ENCODE results near the gene PTPN11.
"Not testable (repeated sequence)": the region's sequence is repeated elsewhere in the genome, so short reads cannot be mapped to it uniquely, and the experiment has no call there.

The PTPN11 gene

DNA sequence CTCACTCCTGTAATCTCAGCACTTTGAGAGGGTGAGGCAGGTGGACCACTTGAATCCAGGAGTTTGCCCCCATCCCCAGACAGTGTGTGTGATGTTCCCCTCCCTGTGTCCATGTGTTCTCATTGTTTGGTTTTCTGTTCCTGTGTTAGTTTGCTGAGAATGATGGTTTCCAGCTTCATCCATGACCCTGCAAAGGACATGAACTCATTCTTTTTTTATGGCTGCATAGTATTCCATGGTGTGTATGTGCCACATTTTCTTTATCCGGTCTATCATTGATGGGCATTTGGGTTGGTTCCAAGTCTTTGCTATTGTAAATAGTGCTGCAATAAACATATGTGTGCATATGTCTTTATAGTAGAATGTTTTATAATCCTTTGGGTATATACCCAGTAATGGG is 38.4 kb downstream of the PTPN11 start:
- not testable (repeated sequence) for DNase-seq

GRCh38 chr12:112458330-112458729 is 39.6 kb downstream of the PTPN11 start:
- DNase-seq, result no peak

GRCh38 chr12:112458751-112459150 is 40.0 kb downstream of the PTPN11 start:
- no peak for DNase-seq

DNA sequence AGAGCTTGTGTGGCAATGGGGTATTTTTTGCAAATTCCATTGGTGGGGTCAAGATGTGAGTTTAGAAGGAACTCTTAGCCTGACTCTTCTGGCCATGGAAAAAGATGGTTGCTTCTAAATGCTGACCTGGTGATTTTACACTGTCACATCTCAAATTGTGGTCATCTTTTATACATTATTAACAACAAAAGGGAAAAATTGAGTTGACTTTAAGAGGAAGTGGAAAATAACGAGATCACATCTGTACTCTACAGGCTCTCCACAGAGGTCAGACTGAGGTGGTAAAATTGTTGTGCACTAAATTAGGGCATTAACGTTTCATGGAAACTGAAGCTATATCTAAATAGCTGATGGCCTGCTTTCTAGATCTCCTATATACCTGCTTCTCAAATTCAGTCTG is 44.7 kb downstream of the PTPN11 start:
- DNase-seq, result no peak

- DNase-seq, result no peak
These were observed 45.9 kb downstream of the PTPN11 start for GRCh38 chr12:112464605-112465004.

DNA sequence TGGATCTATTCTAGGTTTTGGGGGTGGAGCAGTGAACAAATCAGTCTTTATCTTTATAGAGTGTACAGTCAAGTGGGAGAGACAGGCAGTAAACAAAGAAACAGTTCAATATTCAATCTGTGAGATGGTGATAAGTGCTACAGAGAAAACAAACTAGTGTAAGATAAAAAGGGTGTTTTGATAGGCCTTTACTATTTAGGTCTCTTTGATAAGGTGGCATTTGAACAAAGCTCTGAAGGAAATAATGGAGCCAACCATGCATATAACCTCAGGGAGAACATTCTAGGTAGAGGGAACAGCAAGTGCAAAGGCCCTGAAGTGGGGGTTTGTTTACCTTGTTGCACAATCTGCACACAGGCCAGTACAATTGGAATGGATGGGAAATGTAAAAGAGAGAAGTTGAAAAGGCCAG is 47.3 kb downstream of the PTPN11 start:
- DNase-seq, result no peak

- no peak for DNase-seq
These were observed 48.1 kb downstream of the PTPN11 start for GRCh38 chr12:112466835-112467234.

DNA sequence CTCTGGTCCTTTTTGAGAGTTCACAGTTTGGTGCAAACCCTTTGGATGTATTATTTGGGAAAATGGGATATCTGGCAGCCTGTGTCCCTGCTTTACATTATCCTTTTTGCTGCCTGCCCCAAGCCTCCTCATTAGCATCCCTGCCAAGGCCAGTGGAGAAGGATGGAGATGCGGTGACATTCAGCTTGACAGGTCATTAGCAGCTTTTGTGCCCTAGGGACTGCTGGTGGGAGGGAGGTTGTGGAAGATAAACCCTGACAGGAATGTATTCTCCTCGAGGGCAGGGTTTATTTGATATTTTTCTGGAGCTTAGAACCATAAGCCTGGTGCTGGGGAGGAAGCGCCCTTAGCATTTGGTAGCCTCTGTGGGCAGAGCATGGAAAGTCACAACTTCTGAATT is 49.3 kb downstream of the PTPN11 start:
- DNase-seq, result peak; percentile 59

GRCh38 chr12:112473056-112473455 is 54.3 kb downstream of the PTPN11 start:
- no peak for DNase-seq

- DNase-seq, result no peak
These were observed 60.7 kb downstream of the PTPN11 start for GRCh38 chr12:112479413-112479812.

DNA sequence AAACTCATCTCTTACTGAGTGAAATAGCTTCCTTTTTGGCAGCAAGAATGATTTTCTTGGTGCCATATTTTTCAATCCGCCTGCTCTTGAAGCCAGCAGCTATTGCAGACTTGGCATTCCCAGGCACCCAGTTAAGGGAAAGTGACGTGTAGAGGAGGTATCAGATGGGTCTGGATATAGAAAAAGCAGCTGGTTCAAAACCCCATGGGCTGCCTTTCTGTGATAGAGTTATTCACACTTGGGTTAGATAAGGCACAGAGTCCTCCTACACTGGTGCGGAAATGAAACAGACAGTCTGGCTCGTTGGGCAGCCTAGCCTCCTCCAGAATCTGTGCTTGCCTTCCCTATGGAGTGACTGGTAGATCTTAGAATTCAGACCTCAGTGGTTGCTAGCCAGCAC is 62.2 kb downstream of the PTPN11 start:
- no peak for DNase-seq

DNA sequence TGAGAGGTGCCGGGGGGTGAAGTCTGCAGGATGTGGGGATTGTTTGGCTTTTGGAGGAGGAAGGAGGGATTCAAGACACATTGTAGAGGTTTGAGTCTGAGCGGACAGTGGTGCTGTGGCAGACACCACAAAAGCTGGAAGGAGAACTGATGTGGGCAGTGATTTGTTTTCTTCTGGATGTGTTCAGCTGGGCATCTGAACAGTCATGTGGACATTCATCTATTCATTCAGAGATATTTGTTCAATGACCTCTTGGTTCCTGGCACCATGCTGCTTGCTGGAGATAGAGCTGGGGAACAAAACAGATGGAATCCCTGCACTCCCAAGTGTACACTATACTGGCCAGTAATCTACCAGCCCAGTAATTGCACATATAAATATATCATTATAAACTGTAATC is 64.0 kb downstream of the PTPN11 start:
- no peak for DNase-seq

DNA sequence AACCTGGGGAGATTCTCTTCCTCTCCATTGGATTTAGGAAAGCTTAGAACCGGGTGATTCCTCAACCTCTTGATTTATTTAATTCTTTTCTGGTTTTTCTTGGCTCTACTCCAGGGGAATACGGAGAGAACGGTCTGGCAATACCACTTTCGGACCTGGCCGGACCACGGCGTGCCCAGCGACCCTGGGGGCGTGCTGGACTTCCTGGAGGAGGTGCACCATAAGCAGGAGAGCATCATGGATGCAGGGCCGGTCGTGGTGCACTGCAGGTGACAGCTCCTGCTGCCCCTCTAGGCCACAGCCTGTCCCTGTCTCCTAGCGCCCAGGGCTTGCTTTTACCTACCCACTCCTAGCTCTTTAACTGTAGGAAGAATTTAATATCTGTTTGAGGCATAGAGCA is 67.6 kb downstream of the PTPN11 start:
- no peak for DNase-seq

- DNase-seq, result no peak
These were observed 69.6 kb downstream of the PTPN11 start for GRCh38 chr12:112488257-112488876.

- peak; percentile 3 for DNase-seq
These were observed 70.7 kb downstream of the PTPN11 start for GRCh38 chr12:112489456-112489855.

DNA sequence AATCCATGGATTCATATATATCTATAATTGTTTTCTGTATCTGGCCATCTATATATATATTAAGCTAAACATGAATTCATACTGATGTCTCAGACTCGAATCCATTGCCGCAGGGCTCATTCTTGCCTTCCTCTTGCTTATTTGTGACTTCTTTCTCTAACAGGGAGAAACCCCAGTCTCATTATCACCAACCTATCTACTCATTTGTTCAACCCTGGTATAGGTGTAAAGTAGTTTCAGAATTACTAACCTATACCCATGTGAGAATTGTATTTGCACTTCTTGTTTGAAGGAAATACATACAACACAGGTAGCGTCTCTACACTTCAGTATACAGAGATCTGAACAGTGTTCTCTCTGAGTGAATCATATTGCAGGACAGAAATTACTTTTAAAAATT is 77.7 kb downstream of the PTPN11 start:
- no peak for DNase-seq

DNA sequence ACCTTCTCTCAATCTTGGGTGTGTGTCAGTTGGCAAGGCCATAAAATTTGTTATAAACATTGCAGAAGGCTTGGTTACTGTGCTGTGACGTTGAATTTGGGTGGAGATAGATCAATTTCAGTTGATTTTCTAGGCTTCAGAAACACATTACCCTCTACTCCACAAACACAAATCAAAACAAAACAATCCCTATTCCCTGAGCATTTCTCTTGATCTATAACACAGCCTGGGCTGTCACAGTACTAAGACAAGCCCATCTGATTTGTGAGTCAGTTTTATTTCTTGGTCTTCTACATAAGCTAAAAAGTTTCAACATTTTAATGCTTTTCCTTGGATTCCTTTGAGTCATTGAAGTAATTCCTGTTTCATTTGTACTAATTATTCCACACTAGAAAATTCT is 79.8 kb downstream of the PTPN11 start:
- no peak for DNase-seq

DNA sequence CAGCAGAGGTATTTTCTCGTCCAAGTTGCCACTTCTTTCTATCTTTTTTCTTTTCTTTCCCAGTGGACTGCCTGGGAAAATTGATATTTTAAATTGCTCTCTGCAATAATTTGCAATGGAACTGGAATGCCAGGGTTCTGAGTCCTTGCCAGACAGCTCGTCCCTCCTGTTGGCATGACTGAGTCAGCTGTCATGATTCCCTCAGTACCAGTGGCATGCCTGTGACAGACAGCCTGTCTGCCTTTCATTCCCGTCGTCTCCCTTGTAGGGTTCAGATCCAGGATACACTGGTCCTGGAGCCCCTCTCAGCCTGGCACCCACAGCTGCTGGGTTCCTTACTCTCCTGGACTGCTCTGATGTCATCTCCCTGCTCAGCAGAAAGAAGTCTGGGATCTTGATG is 84.8 kb downstream of the PTPN11 start:
- no peak for DNase-seq

DNA sequence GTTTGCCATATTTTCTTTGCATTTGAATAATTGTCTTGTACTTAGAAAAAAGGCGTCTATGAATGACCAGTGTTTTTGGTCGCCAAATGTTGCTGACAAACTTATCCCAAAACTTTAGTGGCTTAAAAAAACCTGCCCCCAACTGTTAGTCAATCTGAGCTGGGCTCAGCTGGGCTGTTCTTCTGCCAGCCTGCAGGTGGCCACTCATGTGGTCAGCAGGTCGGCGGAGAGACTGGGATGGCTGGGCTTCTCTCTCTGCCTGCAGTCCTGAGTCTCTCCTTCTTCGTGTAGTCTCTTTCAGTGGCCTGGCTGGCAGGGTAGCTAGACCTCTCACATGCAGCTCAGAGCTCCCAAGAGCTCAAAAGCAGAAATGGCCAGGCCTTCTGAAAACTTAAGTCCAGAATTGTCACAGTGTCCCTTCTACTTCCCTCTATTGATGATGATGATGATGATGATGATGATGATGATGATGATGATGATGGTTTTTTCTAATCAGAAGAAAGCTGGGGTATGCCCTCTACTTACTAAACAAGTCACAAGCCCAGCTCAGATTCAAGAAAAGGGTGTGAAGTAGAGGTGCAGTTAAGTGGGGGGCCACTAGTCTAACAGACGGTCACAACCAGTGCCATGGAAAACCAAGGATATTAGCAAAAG is 87.9 kb downstream of the PTPN11 start:
- DNase-seq, result no peak

- DNase-seq, result no peak
These were observed 94.7 kb downstream of the PTPN11 start for GRCh38 chr12:112513471-112513870.

GRCh38 chr12:112514456-112514855 is 95.7 kb downstream of the PTPN11 start:
- DNase-seq, result no peak

DNA sequence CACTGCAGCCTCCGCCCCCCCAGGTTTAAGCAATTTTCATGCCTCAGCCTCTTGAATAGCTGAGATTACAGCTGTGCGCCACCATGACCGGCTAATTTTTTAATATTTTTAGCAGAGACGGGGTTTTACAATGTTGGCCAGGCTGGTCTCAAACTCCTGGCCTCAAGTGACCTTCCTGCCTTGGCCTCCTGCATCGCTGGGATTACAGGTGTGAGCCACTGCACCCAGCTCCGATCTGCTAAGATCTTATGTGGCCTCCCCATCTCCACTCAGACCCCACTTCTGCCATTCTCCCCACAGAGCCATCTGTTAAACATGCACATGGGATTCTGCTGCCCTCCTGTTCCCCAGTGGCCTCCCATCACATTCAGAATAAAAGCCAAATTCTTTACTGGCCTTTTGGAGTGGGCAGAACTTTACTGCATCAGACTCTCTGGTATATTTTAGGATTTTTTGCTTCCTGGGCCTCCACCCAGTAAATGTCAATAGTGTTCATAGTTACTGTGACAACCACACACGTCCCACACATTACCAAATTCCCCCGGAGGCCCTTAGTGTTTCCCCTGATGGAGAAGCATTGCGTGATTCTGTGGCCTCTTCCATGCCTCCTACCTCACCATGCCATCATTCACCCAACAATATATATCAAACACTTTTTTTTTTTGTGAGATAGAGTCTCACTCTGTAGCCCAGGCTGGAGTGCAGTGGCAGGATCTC is 96.3 kb downstream of the PTPN11 start:
- no peak for DNase-seq

DNA sequence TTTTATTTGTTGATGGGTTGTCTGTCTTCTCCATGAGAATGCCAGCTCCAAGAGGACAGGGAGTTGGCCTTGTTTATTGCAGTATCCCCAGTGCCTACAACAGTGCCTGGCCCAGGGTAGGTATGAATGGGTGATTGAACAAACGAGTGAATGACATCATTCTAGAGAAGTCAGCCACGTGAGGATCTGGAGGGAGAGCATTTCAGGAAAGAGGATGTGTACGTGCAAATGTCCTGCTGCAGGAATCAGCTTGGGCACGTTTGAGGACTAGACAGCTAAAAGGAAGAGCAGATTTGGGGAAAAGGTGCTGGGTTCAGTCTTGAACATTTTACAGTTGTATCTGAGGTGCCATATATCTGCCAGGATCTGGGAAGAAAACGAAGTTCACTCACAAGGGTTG is 97.1 kb downstream of the PTPN11 start:
- DNase-seq, result no peak

- DNase-seq, result no peak
These were observed 99.1 kb downstream of the PTPN11 start for GRCh38 chr12:112517730-112518364.

Data from eye (tissue), 1 donor.